MG63 (cell line): ENCODE data around the gene IL18BP. TPM values are rescaled to one million over a fixed set of nuclear protein-coding genes. Genes with fewer than 3 reads are reported as not detected.

ENCODE experiments used
- total RNA-seq: library from RNA; depleted of rRNA; stranded (reverse); fragments of >200 nt; shearing (Covaris generic); gene quantifications from 2 replicates; pipeline ENCODE4 v1.2.3, GENCODE V29; 2014; ENCODE audit warnings: low replicate concordance; rRNA removed

IL18BP gene
- total RNA-seq, 1 experiment from 2014 or later = 1.0 TPM

Other genes with a start within 250 kb of the IL18BP start
- not detected in 2 replicates for gene DEFB108B, start 165.7 kb upstream of the IL18BP start, total RNA-seq
- gene DEFB131B, start 120.5 kb upstream of the IL18BP start, total RNA-seq = not detected in 2 replicates
- gene XNDC1N, start 70.3 kb upstream of the IL18BP start, total RNA-seq = 4.8 and 7.7 TPM in 2 replicates
- gene RNF121, start 69.9 kb upstream of the IL18BP start, total RNA-seq = 24.2 and 36.2 TPM in 2 replicates
- 104 and 158 TPM in 2 replicates for gene NUMA1, start 81.6 kb downstream of the IL18BP start, total RNA-seq
- 11.6 and 17.4 TPM in 2 replicates for gene LRRC51, start 81.9 kb downstream of the IL18BP start, total RNA-seq
- 89.9 and 130 TPM in 2 replicates for gene LAMTOR1, start 104.4 kb downstream of the IL18BP start, total RNA-seq
- not detected in 2 replicates for gene TOMT, start 107.0 kb downstream of the IL18BP start, total RNA-seq
- gene ANAPC15, start 113.8 kb downstream of the IL18BP start, total RNA-seq = 54.0 and 124 TPM in 2 replicates
- gene FOLR3, start 136.8 kb downstream of the IL18BP start, total RNA-seq = 1.1 and 4.5 TPM in 2 replicates
- gene FOLR1, start 193.2 kb downstream of the IL18BP start, total RNA-seq = 0.23 and 3.0 TPM in 2 replicates
- gene FOLR2, start 217.9 kb downstream of the IL18BP start, total RNA-seq = not detected in 2 replicates
- gene INPPL1, start 225.9 kb downstream of the IL18BP start, total RNA-seq = 25.6 and 51.8 TPM in 2 replicates
- not detected in 2 replicates for gene PHOX2A, start 245.3 kb downstream of the IL18BP start, total RNA-seq